ENCODE data around the gene MYRIP.

DNA sequence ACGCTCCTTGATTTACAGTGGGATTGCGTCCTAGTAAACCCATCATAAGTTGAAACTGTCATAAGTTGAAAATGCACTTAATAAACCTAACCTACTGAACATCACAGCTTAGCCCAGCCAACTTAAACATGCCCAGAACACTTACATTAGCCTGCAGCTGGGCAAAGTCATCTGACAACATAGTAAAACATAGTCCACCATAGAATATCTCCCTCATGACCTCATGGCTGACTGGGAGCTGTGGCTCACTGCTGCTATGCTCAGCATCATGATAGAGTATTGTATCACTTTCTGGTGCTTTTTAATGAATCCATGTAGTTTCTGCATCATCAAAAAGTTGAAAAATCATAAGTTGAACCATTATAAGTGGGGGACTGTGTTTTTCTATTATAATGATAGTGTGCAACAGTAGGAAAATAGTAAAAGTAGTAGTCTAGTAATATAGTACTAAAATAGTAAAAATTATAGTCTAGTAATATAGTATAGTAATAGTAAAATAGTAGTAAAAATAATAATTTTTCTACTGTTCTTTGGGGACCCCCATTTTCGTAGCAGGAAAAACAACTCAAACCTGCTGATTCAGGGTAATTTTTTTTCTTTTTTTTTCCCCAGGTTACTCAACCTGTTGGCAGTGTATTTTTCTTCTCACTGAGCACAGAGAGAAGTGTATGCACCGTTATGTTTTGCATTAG lies 233.5 kb downstream of the MYRIP start:
- no peak for TF ChIP-seq POLR2AphosphoS5 (IDR thresholded peaks at IDR 0.05; ENCODE audit: low read depth, low read length)
- TF ChIP-seq POLR2A (IDR thresholded peaks at IDR 0.05; ENCODE audit: low read depth, low read length), result no peak
- TF ChIP-seq POU2F2 (IDR thresholded peaks at IDR 0.05; ENCODE audit: low read depth, low read length), result no peak
- TF ChIP-seq TAF1 (IDR thresholded peaks at IDR 0.05; ENCODE audit: low read depth, low read length), result no peak
- no peak for TF ChIP-seq SPI1 (IDR thresholded peaks at IDR 0.05; ENCODE audit: low read depth, low read length)

Measured in GM12891 (cell line).